PC-3 (cell line): ENCODE measurements around the gene CEACAM3. TPM values are rescaled to one million over a fixed set of nuclear protein-coding genes. Genes with fewer than 3 reads are reported as not detected.

ENCODE experiments used
- ATAC-seq: fragments of 200-7000 bp; cut with Tn5 transposase; 2 replicates; pipeline ENCODE4 v1.9.1; 2020; ENCODE audit warnings: mild to moderate bottlenecking, moderate library complexity
- BruUV-seq: library from RNA; stranded (reverse); fragments of 400-500 nt; replicated peaks from 2 replicates; lab custom pipeline; 2021; lab: Mats Ljungman, UMichigan
- CTCF ChIA-PET: fragments of 300-600 bp; sonication (Branson Sonifier 250); formaldehyde crosslinking; loops from one replicate; lab custom pipeline; 2022; ENCODE audit warnings: antibody characterized with exemption; lab: Charles Lee
- POLR2A ChIA-PET: fragments of 300-600 bp; sonication (Branson Sonifier 250); formaldehyde crosslinking; loops from one replicate; lab custom pipeline; 2022; ENCODE audit warnings: antibody characterized with exemption; ENCODE audit not compliant: unreplicated experiment; lab: Charles Lee
- DNase-seq: peaks from one replicate; pipeline ENCODE4 v3.0.0-alpha.2; 2015
- H2AFZ ChIP-seq: fragments of 300-600 bp; sonication (generic); 2 replicates; pipeline ENCODE4 v1.6.0; 2016; ENCODE audit warnings: antibody characterized with exemption, low read length
- H3F3A ChIP-seq: fragments of 300-600 bp; sonication (generic); one replicate; pipeline ENCODE4 v1.6.0; 2017; ENCODE audit warnings: antibody characterized with exemption, low read length, control low read depth, mild to moderate bottlenecking; ENCODE audit not compliant: unreplicated experiment
- H3K27ac ChIP-seq: fragments of 300-600 bp; sonication (generic); 2 replicates; pipeline ENCODE4 v1.5.1; 2016; ENCODE audit warnings: mild to moderate bottlenecking, low read length
- H3K27me3 ChIP-seq: fragments of 300-600 bp; sonication (generic); 2 replicates; pipeline ENCODE4 v1.6.1; 2016; ENCODE audit warnings: low read length, mixed read lengths
- H3K36me3 ChIP-seq: fragments of 300-600 bp; sonication (generic); 2 replicates; pipeline ENCODE4 v1.6.1; 2016; ENCODE audit warnings: low read depth, mixed run types, low read length, mixed read lengths
- H3K4me1 ChIP-seq: fragments of 300-600 bp; sonication (generic); 2 replicates; pipeline ENCODE4 v1.5.1; 2016; ENCODE audit warnings: low read length; ENCODE audit not compliant: insufficient read depth
- H3K4me2 ChIP-seq: fragments of 300-600 bp; sonication (generic); 2 replicates; pipeline ENCODE4 v1.6.0; 2016; ENCODE audit warnings: low read length
- H3K4me3 ChIP-seq: fragments of 300-600 bp; sonication (generic); 2 replicates; pipeline ENCODE4 v1.5.1; 2016; ENCODE audit warnings: mild to moderate bottlenecking, low read length, mixed read lengths
- H3K79me2 ChIP-seq: fragments of 300-600 bp; sonication (generic); 2 replicates; pipeline ENCODE4 v1.6.1; 2017; ENCODE audit warnings: low read length, mixed read lengths
- H3K9ac ChIP-seq: fragments of 300-600 bp; sonication (generic); 2 replicates; pipeline ENCODE4 v1.6.0; 2016; ENCODE audit warnings: mild to moderate bottlenecking, low read length
- H3K9me2 ChIP-seq: fragments of 300-600 bp; sonication (generic); replicated peaks from 2 replicates; pipeline ENCODE4 v1.6.1; 2016; ENCODE audit warnings: mixed run types, low read length, mixed read lengths
- H3K9me3 ChIP-seq: fragments of 300-600 bp; sonication (generic); 2 replicates; pipeline ENCODE4 v1.6.1; 2016; ENCODE audit warnings: low read length, mixed read lengths
- H4K20me1 ChIP-seq: fragments of 300-600 bp; sonication (generic); 2 replicates; pipeline ENCODE4 v1.6.1; 2016; ENCODE audit warnings: low read length, mixed read lengths
- CTCF ChIP-seq: fragments of 300-600 bp; sonication (generic); conservative IDR thresholded peaks from 2 replicates; pipeline ENCODE4 v1.5.1; 2017; ENCODE audit warnings: antibody characterized with exemption, low read depth, mild to moderate bottlenecking, low read length
- EZH2 ChIP-seq: fragments of 300-600 bp; sonication (generic); IDR thresholded peaks from one replicate; pipeline ENCODE4 v1.6.1; 2017; ENCODE audit warnings: antibody characterized with exemption, mild to moderate bottlenecking, low read length; ENCODE audit not compliant: unreplicated experiment
- EZH2phosphoT487 ChIP-seq: fragments of 300-600 bp; sonication (generic); IDR thresholded peaks from 2 replicates; pipeline ENCODE4 v1.6.1; 2018; ENCODE audit warnings: mild to moderate bottlenecking, antibody characterized with exemption, low read length, borderline replicate concordance
- intact Hi-C: fragments of 100-400 bp; cut with micrococcal nuclease; formaldehyde crosslinking; loops from 2 replicates; pipeline ENCODE4 v1.9.0; 2023
- total RNA-seq: library from RNA; depleted of rRNA; stranded (reverse); fragments of >200 nt; gene quantifications from 2 replicates; pipeline ENCODE4 v1.2.3, GENCODE V29; 2014

Gene CEACAM3
- total RNA-seq, 1 experiment from 2014 or later: not detected

GRCh38 chr19:41810301-41810700 lies 13.9 kb downstream of the CEACAM3 start:
- H2AFZ ChIP-seq: no peak overlapping the region
- no peaks in the 10 kb centered on the region for H3F3A ChIP-seq
- CTCF ChIA-PET: no interaction called here
- H3K27me3 ChIP-seq: no peaks in the 10 kb centered on the region
- H3K4me2 ChIP-seq: no peak overlapping the region
- H3K4me3 ChIP-seq: no peak overlapping the region
- TF ChIP-seq EZH2: no peak
- TF ChIP-seq EZH2phosphoT487: no peak
- no peaks in the 10 kb centered on the region for H4K20me1 ChIP-seq
- no peaks in the 10 kb centered on the region for H3K9me2 ChIP-seq
- H3K36me3 ChIP-seq: no peaks in the 10 kb centered on the region
- BruUV-seq: no TSS peak
- intact Hi-C loops: no loop called here
- POLR2A ChIA-PET: no interaction called here
- H3K79me2 ChIP-seq: no peaks in the 10 kb centered on the region
- no peaks in the 10 kb centered on the region for H3K4me1 ChIP-seq
- ATAC-seq: no peak
- no peaks in the 10 kb centered on the region for H3K9me3 ChIP-seq
- no peak for DNase-seq
- no peak overlapping the region for H3K9ac ChIP-seq
- H3K27ac ChIP-seq: no peak overlapping the region

- ChIA-PET POLR2A (no interaction called here), CTCF (no interaction called here)
- Histone ChIP-seq H2AFZ (no peak overlapping the region), H3K4me2 (no peak overlapping the region), H3K4me3 (no peak overlapping the region), H3K9me2 (no peaks in the 10 kb centered on the region), H3K9me3 (no peaks in the 10 kb centered on the region), H3K4me1 (no peaks in the 10 kb centered on the region), H3F3A (no peaks in the 10 kb centered on the region), H3K36me3 (no peaks in the 10 kb centered on the region), H3K27me3 (no peaks in the 10 kb centered on the region), H4K20me1 (no peaks in the 10 kb centered on the region), H3K79me2 (no peaks in the 10 kb centered on the region), H3K9ac (no peak overlapping the region), H3K27ac (no peak overlapping the region)
- BruUV-seq: no TSS peak
- TF ChIP-seq EZH2 (no peak), EZH2phosphoT487 (no peak), CTCF (no peak)
- ATAC-seq: no peak
- intact Hi-C loops: no loop called here
- no peak for DNase-seq
Observed at GRCh38 chr19:41811036-41811435, 14.6 kb downstream of the CEACAM3 start.

GRCh38 chr19:41811981-41812380 lies 15.6 kb downstream of the CEACAM3 start:
- no peaks in the 10 kb centered on the region for H3K9me3 ChIP-seq
- H3K27me3 ChIP-seq: no peaks in the 10 kb centered on the region
- ChIA-PET POLR2A (no interaction called here), CTCF (no interaction called here)
- intact Hi-C loops: no loop called here
- H4K20me1 ChIP-seq: no peaks in the 10 kb centered on the region
- TF ChIP-seq CTCF (no peak), EZH2phosphoT487 (no peak), EZH2 (no peak)
- no peaks in the 10 kb centered on the region for H3K79me2 ChIP-seq
- no peak for DNase-seq
- no peaks in the 10 kb centered on the region for H3K9me2 ChIP-seq
- H3K4me2 ChIP-seq: no peak overlapping the region
- H3K36me3 ChIP-seq: no peaks in the 10 kb centered on the region
- H3K9ac ChIP-seq: no peak overlapping the region
- H3K4me1 ChIP-seq: no peaks in the 10 kb centered on the region
- H3K4me3 ChIP-seq: no peak overlapping the region
- no peaks in the 10 kb centered on the region for H3F3A ChIP-seq
- H3K27ac ChIP-seq: no peak overlapping the region
- ATAC-seq: no peak
- no TSS peak for BruUV-seq
- no peak overlapping the region for H2AFZ ChIP-seq
